ENCODE data around the gene CAMTA1. TPM values are rescaled to one million over a fixed set of nuclear protein-coding genes. Genes with fewer than 3 reads are reported as not detected.

The CAMTA1 gene
- total RNA-seq, 2 donors from 2014 or later: 55.3 to 69.5 TPM

- no peak overlapping the region for H3K4me3 Mint-ChIP-seq
- H3K27me3 Mint-ChIP-seq: peaks cover 30% of the 10 kb centered on the region
- no peak overlapping the region for H3K27ac Mint-ChIP-seq
- DNase-seq (no peak), ATAC-seq (no peak)
- H3K4me1 Mint-ChIP-seq: peaks cover 3% of the 10 kb centered on the region
- no peaks in the 10 kb centered on the region for H3K9me3 ChIP-seq (ENCODE audit: control insufficient read depth, low read length, poor library complexity, severe bottlenecking)
- peaks cover 2% of the 10 kb centered on the region for H3K36me3 Mint-ChIP-seq (ENCODE audit: low read depth)
Measured at GRCh38 chr1:7471836-7472235, 686.6 kb downstream of the CAMTA1 start.

- H3K4me1 Mint-ChIP-seq: peaks cover 3% of the 10 kb centered on the region
- no peak overlapping the region for H3K4me3 Mint-ChIP-seq
- ATAC-seq: no peak
- H3K27ac Mint-ChIP-seq: no peak overlapping the region
- H3K27me3 Mint-ChIP-seq: peaks cover 23% of the 10 kb centered on the region
- peaks cover 2% of the 10 kb centered on the region for H3K36me3 Mint-ChIP-seq (ENCODE audit: low read depth)
- H3K9me3 ChIP-seq (ENCODE audit: control insufficient read depth, low read length, poor library complexity, severe bottlenecking): no peaks in the 10 kb centered on the region
- no peak for DNase-seq
Measured at GRCh38 chr1:7473223-7474142, 688.2 kb downstream of the CAMTA1 start.

GRCh38 chr1:7474143-7474490 lies 688.9 kb downstream of the CAMTA1 start:
- Mint-ChIP-seq H3K27ac (no peak overlapping the region), H3K4me1 (peaks cover 3% of the 10 kb centered on the region), H3K36me3 (ENCODE audit: low read depth) (peaks cover 2% of the 10 kb centered on the region), H3K4me3 (no peak overlapping the region), H3K27me3 (peaks cover 23% of the 10 kb centered on the region)
- DNase-seq (no peak), ATAC-seq (no peak)
- no peaks in the 10 kb centered on the region for H3K9me3 ChIP-seq (ENCODE audit: control insufficient read depth, low read length, poor library complexity, severe bottlenecking)

- Mint-ChIP-seq H3K36me3 (ENCODE audit: low read depth) (no peaks in the 10 kb centered on the region), H3K4me3 (no peak overlapping the region), H3K27me3 (peaks cover 17% of the 10 kb centered on the region), H3K4me1 (no peaks in the 10 kb centered on the region), H3K27ac (no peak overlapping the region)
- no peak for ATAC-seq
- H3K9me3 ChIP-seq (ENCODE audit: control insufficient read depth, low read length, poor library complexity, severe bottlenecking): no peaks in the 10 kb centered on the region
- no peak for DNase-seq
Measured at GRCh38 chr1:7474786-7475502, 689.7 kb downstream of the CAMTA1 start.

- Mint-ChIP-seq H3K27ac (no peak overlapping the region), H3K4me1 (no peaks in the 10 kb centered on the region), H3K27me3 (peaks cover 11% of the 10 kb centered on the region), H3K4me3 (no peak overlapping the region), H3K36me3 (ENCODE audit: low read depth) (no peaks in the 10 kb centered on the region)
- no peaks in the 10 kb centered on the region for H3K9me3 ChIP-seq (ENCODE audit: control insufficient read depth, low read length, poor library complexity, severe bottlenecking)
- DNase-seq (no peak), ATAC-seq (no peak)
Measured at GRCh38 chr1:7475691-7476090, 690.4 kb downstream of the CAMTA1 start.

- ATAC-seq: no peak
- H3K27ac Mint-ChIP-seq: no peak overlapping the region
- no peaks in the 10 kb centered on the region for H3K9me3 ChIP-seq (ENCODE audit: control insufficient read depth, low read length, poor library complexity, severe bottlenecking)
Measured at GRCh38 chr1:7476402-7476801, 691.1 kb downstream of the CAMTA1 start.

GRCh38 chr1:7476861-7477547 lies 691.8 kb downstream of the CAMTA1 start:
- Mint-ChIP-seq H3K4me1 (no peaks in the 10 kb centered on the region), H3K4me3 (no peak overlapping the region), H3K27me3 (peaks cover 2% of the 10 kb centered on the region), H3K27ac (no peak overlapping the region), H3K36me3 (ENCODE audit: low read depth) (no peaks in the 10 kb centered on the region)
- no peaks in the 10 kb centered on the region for H3K9me3 ChIP-seq (ENCODE audit: control insufficient read depth, low read length, poor library complexity, severe bottlenecking)
- DNase-seq (no peak), ATAC-seq (no peak)

More at GRCh38 chr1:7476402-7476801, 691.1 kb downstream of the CAMTA1 start:
- no peak for DNase-seq
- Mint-ChIP-seq H3K27me3 (peaks cover 6% of the 10 kb centered on the region), H3K4me1 (no peaks in the 10 kb centered on the region), H3K4me3 (no peak overlapping the region), H3K36me3 (ENCODE audit: low read depth) (no peaks in the 10 kb centered on the region)

- H3K9me3 ChIP-seq (ENCODE audit: control insufficient read depth, low read length, poor library complexity, severe bottlenecking): no peaks in the 10 kb centered on the region
- ATAC-seq (no peak), DNase-seq (no peak)
- Mint-ChIP-seq H3K36me3 (ENCODE audit: low read depth) (no peaks in the 10 kb centered on the region), H3K27me3 (no peaks in the 10 kb centered on the region), H3K27ac (no peak overlapping the region), H3K4me1 (no peaks in the 10 kb centered on the region), H3K4me3 (no peak overlapping the region)
Measured at GRCh38 chr1:7477593-7477992, 692.3 kb downstream of the CAMTA1 start.

- Mint-ChIP-seq H3K36me3 (ENCODE audit: low read depth) (no peaks in the 10 kb centered on the region), H3K4me3 (no peak overlapping the region), H3K27ac (no peak overlapping the region), H3K4me1 (no peaks in the 10 kb centered on the region), H3K27me3 (peaks cover 6% of the 10 kb centered on the region)
- ATAC-seq (no peak), DNase-seq (no peak)
- no peaks in the 10 kb centered on the region for H3K9me3 ChIP-seq (ENCODE audit: control insufficient read depth, low read length, poor library complexity, severe bottlenecking)
Measured at GRCh38 chr1:7478142-7478790, 693.0 kb downstream of the CAMTA1 start.

GRCh38 chr1:7478809-7479499 lies 693.7 kb downstream of the CAMTA1 start:
- Mint-ChIP-seq H3K27me3 (peaks cover 6% of the 10 kb centered on the region), H3K4me3 (no peak overlapping the region), H3K4me1 (no peaks in the 10 kb centered on the region), H3K27ac (no peak overlapping the region), H3K36me3 (ENCODE audit: low read depth) (no peaks in the 10 kb centered on the region)
- no peaks in the 10 kb centered on the region for H3K9me3 ChIP-seq (ENCODE audit: control insufficient read depth, low read length, poor library complexity, severe bottlenecking)
- no peak for ATAC-seq
- DNase-seq: no peak

- DNase-seq: no peak
- no peak overlapping the region for H3K4me3 Mint-ChIP-seq
- H3K9me3 ChIP-seq (ENCODE audit: control insufficient read depth, low read length, poor library complexity, severe bottlenecking): no peaks in the 10 kb centered on the region
- H3K4me1 Mint-ChIP-seq: no peaks in the 10 kb centered on the region
- ATAC-seq: no peak
- H3K27ac Mint-ChIP-seq: no peak overlapping the region
- no peaks in the 10 kb centered on the region for H3K36me3 Mint-ChIP-seq (ENCODE audit: low read depth)
- peaks cover 6% of the 10 kb centered on the region for H3K27me3 Mint-ChIP-seq
Measured at GRCh38 chr1:7479571-7479970, 694.3 kb downstream of the CAMTA1 start.

GRCh38 chr1:7481194-7481593 lies 695.9 kb downstream of the CAMTA1 start:
- ATAC-seq (no peak), DNase-seq (no peak)
- no peaks in the 10 kb centered on the region for H3K9me3 ChIP-seq (ENCODE audit: control insufficient read depth, low read length, poor library complexity, severe bottlenecking)
- peaks cover 6% of the 10 kb centered on the region for H3K27me3 Mint-ChIP-seq
- no peak overlapping the region for H3K4me3 Mint-ChIP-seq
- H3K27ac Mint-ChIP-seq: no peak overlapping the region
- no peaks in the 10 kb centered on the region for H3K4me1 Mint-ChIP-seq
- no peaks in the 10 kb centered on the region for H3K36me3 Mint-ChIP-seq (ENCODE audit: low read depth)
